ENCODE data around the gene SSRP1. TPM values are rescaled to one million over a fixed set of nuclear protein-coding genes. Genes with fewer than 3 reads are reported as not detected.

Gene SSRP1
- total and polyA plus RNA-seq, 9 of the 15 experiments (the other 6 are each of a cell fraction or from before 2014, with no cell fraction given), result 91.1 to 416 (median 245) TPM

- no peak for TF ChIP-seq PYGO2 (tag; IDR thresholded peaks at IDR 0.05)
- no peak for TF ChIP-seq JUND (IDR thresholded peaks at IDR 0.05; ENCODE audit: borderline replicate concordance, low read depth, low read length)
- no peak for TF ChIP-seq JUND (tag; IDR thresholded peaks at IDR 0.05; ENCODE audit: borderline replicate concordance, low read depth, low read length)
- no peak for TF ChIP-seq U2AF1 (optimal IDR thresholded peaks at IDR 0.05; ENCODE audit: low read depth, low read length)
- 0 out of 4 replicates have a peak, but pooled peaks of 1 of the 2 experiments have one; percentile 41 for TF ChIP-seq ZMIZ1 (IDR thresholded peaks at IDR 0.05; ENCODE audit: low read depth in 2 of 2, low read length in 2 of 2)
- TF ChIP-seq PKNOX1 (IDR thresholded peaks at IDR 0.05), result peak; percentile 74
- TF ChIP-seq ZNF23 (CRISPR knock-in tag; IDR thresholded peaks at IDR 0.05), result no peak
- TF ChIP-seq ZBTB40 (IDR thresholded peaks at IDR 0.05), result no peak
- TF ChIP-seq ZBTB40 (CRISPR knock-in tag; IDR thresholded peaks at IDR 0.05), result no peak
- no peak for TF ChIP-seq FOSL1 (tag; conservative IDR thresholded peaks at IDR 0.05)
- TF ChIP-seq NFYB (IDR thresholded peaks at IDR 0.05; ENCODE audit: extremely low read depth, insufficient read length), result no peak
These were observed 19.7 kb downstream of the SSRP1 start (continued) for GRCh38 chr11:57316017-57316416.

Measured in K562 (cell line).